ENCODE results near the gene PIGBOS1.
"Not testable (repeated sequence)": the region's sequence is repeated elsewhere in the genome, so short reads cannot be mapped to it uniquely, and the experiment has no call there.

Gene PIGBOS1

GRCh38 chr15:55281517-55282228 lies 37.2 kb downstream of the PIGBOS1 start:
- DNase-seq (ENCODE audit: low spot score): no peak
- in situ Hi-C loops (cut with MboI; ENCODE audit: low sequenced_read_pairs, unreplicated experiment): no loop called here

GRCh38 chr15:55280589-55280988 lies 38.3 kb downstream of the PIGBOS1 start:
- in situ Hi-C loops (cut with MboI; ENCODE audit: low sequenced_read_pairs, unreplicated experiment); DNase-seq (ENCODE audit: low spot score): not testable (repeated sequence)

More at GRCh38 chr15:55281517-55282228, 37.2 kb downstream of the PIGBOS1 start:
- no peak for TF ChIP-seq CTCF (IDR thresholded peaks at IDR 0.05; ENCODE audit: borderline replicate concordance, control extremely low read depth, extremely low read depth, insufficient read depth, missing control alignments)

- in situ Hi-C loops (cut with MboI; ENCODE audit: low sequenced_read_pairs, unreplicated experiment): no loop called here
- no peak for TF ChIP-seq CTCF (IDR thresholded peaks at IDR 0.05; ENCODE audit: borderline replicate concordance, control extremely low read depth, extremely low read depth, insufficient read depth, missing control alignments)
- peak; percentile 51 for DNase-seq (ENCODE audit: low spot score)
Measured at GRCh38 chr15:55279746-55280351, 39.1 kb downstream of the PIGBOS1 start.

GRCh38 chr15:55279100-55279745 lies 39.7 kb downstream of the PIGBOS1 start:
- no peak for DNase-seq (ENCODE audit: low spot score)
- in situ Hi-C loops (cut with MboI; ENCODE audit: low sequenced_read_pairs, unreplicated experiment): no loop called here
- TF ChIP-seq CTCF (IDR thresholded peaks at IDR 0.05; ENCODE audit: borderline replicate concordance, control extremely low read depth, extremely low read depth, insufficient read depth, missing control alignments): no peak

- no peak for DNase-seq (ENCODE audit: low spot score)
- no peak for TF ChIP-seq CTCF (IDR thresholded peaks at IDR 0.05; ENCODE audit: borderline replicate concordance, control extremely low read depth, extremely low read depth, insufficient read depth, missing control alignments)
- in situ Hi-C loops (cut with MboI; ENCODE audit: low sequenced_read_pairs, unreplicated experiment): no loop called here
Measured at GRCh38 chr15:55277715-55278114, 41.2 kb downstream of the PIGBOS1 start.

- in situ Hi-C loops (cut with MboI; ENCODE audit: low sequenced_read_pairs, unreplicated experiment): no loop called here
- TF ChIP-seq CTCF (IDR thresholded peaks at IDR 0.05; ENCODE audit: borderline replicate concordance, control extremely low read depth, extremely low read depth, insufficient read depth, missing control alignments): no peak
- DNase-seq (ENCODE audit: low spot score): peak; percentile 76
Measured at GRCh38 chr15:55277116-55277564, 41.8 kb downstream of the PIGBOS1 start.

GRCh38 chr15:55276324-55276723 lies 42.6 kb downstream of the PIGBOS1 start:
- in situ Hi-C loops (cut with MboI; ENCODE audit: low sequenced_read_pairs, unreplicated experiment): no loop called here
- TF ChIP-seq CTCF (IDR thresholded peaks at IDR 0.05; ENCODE audit: borderline replicate concordance, control extremely low read depth, extremely low read depth, insufficient read depth, missing control alignments): no peak
- no peak for DNase-seq (ENCODE audit: low spot score)
